Calu3 (cell line): ENCODE results near the gene MRPS23. TPM values are rescaled to one million over a fixed set of nuclear protein-coding genes. Genes with fewer than 3 reads are reported as not detected.

Experiments used
- BruUV-seq: library from RNA; stranded (reverse); fragments of 400-500 nt; replicated peaks from 2 replicates; lab custom pipeline; 2021; lab: Mats Ljungman, UMichigan
- CTCF ChIA-PET: fragments of 300-600 bp; sonication (Branson Sonifier 250); formaldehyde crosslinking; loops from one replicate; lab custom pipeline; 2022; ENCODE audit warnings: antibody characterized with exemption; lab: Charles Lee
- DNase-seq: peaks from one replicate; pipeline ENCODE4 v3.0.0; 2022
- H3K27ac Mint-ChIP-seq: one replicate; pipeline ENCODE4 v1.8.0; 2022; ENCODE audit warnings: mixed read lengths; ENCODE audit not compliant: unreplicated experiment
- H3K27me3 Mint-ChIP-seq: one replicate; pipeline ENCODE4 v1.8.0; 2022; ENCODE audit warnings: mixed read lengths; ENCODE audit not compliant: unreplicated experiment
- H3K36me3 Mint-ChIP-seq: one replicate; pipeline ENCODE4 v1.8.0; 2022; ENCODE audit warnings: mild to moderate bottlenecking, moderate library complexity, mixed read lengths; ENCODE audit not compliant: insufficient read depth, unreplicated experiment
- H3K4me1 Mint-ChIP-seq: one replicate; pipeline ENCODE4 v1.8.0; 2022; ENCODE audit warnings: mild to moderate bottlenecking, low read depth, mixed read lengths; ENCODE audit not compliant: unreplicated experiment
- H3K4me3 Mint-ChIP-seq: one replicate; pipeline ENCODE4 v1.8.0; 2022; ENCODE audit warnings: mild to moderate bottlenecking, low read depth, moderate library complexity, mixed read lengths; ENCODE audit not compliant: unreplicated experiment
- H3K9me3 Mint-ChIP-seq: one replicate; pipeline ENCODE4 v1.8.0; 2022; ENCODE audit warnings: low read depth, mixed read lengths; ENCODE audit not compliant: unreplicated experiment
- CTCF ChIP-seq: fragments of 200-600 bp; IDR thresholded peaks from one replicate; pipeline ENCODE4 v1.8.0; 2022; ENCODE audit warnings: antibody characterized with exemption; ENCODE audit not compliant: unreplicated experiment
- intact Hi-C: fragments of 100-400 bp; cut with micrococcal nuclease; formaldehyde crosslinking; loops from one replicate; pipeline ENCODE4 v1.10.0; 2022; ENCODE audit not compliant: unreplicated experiment
- total RNA-seq: library from RNA; stranded (reverse); gene quantifications from 2 replicates; pipeline ENCODE4 v1.2.3, GENCODE V29; 2022

MRPS23 gene
- total RNA-seq, 1 experiment from 2014 or later: 38.1 TPM

- Mint-ChIP-seq H3K27me3 (no peaks in the 10 kb centered on the region), H3K36me3 (peaks cover 22% of the 10 kb centered on the region), H3K4me3 (no peak overlapping the region), H3K4me1 (peaks cover 24% of the 10 kb centered on the region), H3K27ac (no peak overlapping the region), H3K9me3 (no peaks in the 10 kb centered on the region)
- CTCF ChIA-PET: no interaction called here
- TF ChIP-seq CTCF: no peak
- no peak for DNase-seq
- BruUV-seq: no TSS peak
- intact Hi-C loops: no loop called here
Observed at GRCh38 chr17:57887161-57887560, 37.3 kb upstream of the MRPS23 start.

GRCh38 chr17:57886020-57886419 is 36.2 kb upstream of the MRPS23 start:
- no TSS peak for BruUV-seq
- no peak for TF ChIP-seq CTCF
- no peaks in the 10 kb centered on the region for H3K9me3 Mint-ChIP-seq

GRCh38 chr17:57885148-57885915 is 35.5 kb upstream of the MRPS23 start:
- intact Hi-C loops: no loop called here
- H3K4me3 Mint-ChIP-seq: no peak overlapping the region
- no peaks in the 10 kb centered on the region for H3K9me3 Mint-ChIP-seq
- CTCF ChIA-PET: no interaction called here
- BruUV-seq: no TSS peak
- peaks cover 7% of the 10 kb centered on the region for H3K4me1 Mint-ChIP-seq
- DNase-seq: no peak
- no peak for TF ChIP-seq CTCF
- no peaks in the 10 kb centered on the region for H3K27me3 Mint-ChIP-seq
- H3K36me3 Mint-ChIP-seq: peaks cover 12% of the 10 kb centered on the region
- no peak overlapping the region for H3K27ac Mint-ChIP-seq

More at GRCh38 chr17:57886020-57886419, 36.2 kb upstream of the MRPS23 start:
- Mint-ChIP-seq H3K27me3 (no peaks in the 10 kb centered on the region), H3K4me3 (no peak overlapping the region), H3K36me3 (peaks cover 15% of the 10 kb centered on the region), H3K4me1 (peaks cover 12% of the 10 kb centered on the region), H3K27ac (no peak overlapping the region)
- CTCF ChIA-PET: no interaction called here
- no peak for DNase-seq
- intact Hi-C loops: no loop called here

GRCh38 chr17:57881783-57882351 is 32.0 kb upstream of the MRPS23 start:
- Mint-ChIP-seq H3K4me1 (peaks cover 18% of the 10 kb centered on the region), H3K27ac (no peak overlapping the region)
- no peak for TF ChIP-seq CTCF

More at GRCh38 chr17:57881783-57882351, 32.0 kb upstream of the MRPS23 start:
- intact Hi-C loops: no loop called here
- Mint-ChIP-seq H3K4me3 (no peak overlapping the region), H3K9me3 (no peaks in the 10 kb centered on the region), H3K27me3 (no peaks in the 10 kb centered on the region), H3K36me3 (peaks cover 22% of the 10 kb centered on the region)
- DNase-seq: no peak
- CTCF ChIA-PET: no interaction called here
- BruUV-seq: no TSS peak
